ENCODE measurements around the gene MGMT. TPM values are rescaled to one million over a fixed set of nuclear protein-coding genes. Genes with fewer than 3 reads are reported as not detected.

Gene MGMT
- total RNA-seq, 6 experiments from 2014 or later: 8.9 to 18.0 (median 10.0) TPM

GRCh38 chr10:129509155-129509554 is 42.1 kb downstream of the MGMT start:
- peaks cover 29% of the 10 kb centered on the region for H3K9me3 Mint-ChIP-seq
- no peak overlapping the region for H3K4me3 Mint-ChIP-seq
- peaks cover 19% of the 10 kb centered on the region for H3K36me3 Mint-ChIP-seq (ENCODE audit: low read depth)
- no peak for TF ChIP-seq CTCF (IDR thresholded peaks at IDR 0.05)
- no peak overlapping the region for H3K27ac Mint-ChIP-seq
- peaks cover 10% of the 10 kb centered on the region for H3K4me1 Mint-ChIP-seq (ENCODE audit: low read depth)
- no peaks in the 10 kb centered on the region for H3K27me3 Mint-ChIP-seq (ENCODE audit: insufficient read depth)
- no peak for DNase-seq

GRCh38 chr10:129509835-129510234 is 42.8 kb downstream of the MGMT start:
- no peaks in the 10 kb centered on the region; the same call in 1 of the 2 replicates for H3K27me3 Mint-ChIP-seq (ENCODE audit: insufficient read depth)
- no peak for DNase-seq
- peaks cover 29% of the 10 kb centered on the region for H3K9me3 Mint-ChIP-seq
- H3K4me1 Mint-ChIP-seq (ENCODE audit: low read depth): peaks cover 10% of the 10 kb centered on the region
- no peak overlapping the region for H3K27ac Mint-ChIP-seq
- no peak for TF ChIP-seq CTCF (IDR thresholded peaks at IDR 0.05)
- H3K36me3 Mint-ChIP-seq (ENCODE audit: low read depth): peaks cover 19% of the 10 kb centered on the region
- H3K4me3 Mint-ChIP-seq: no peak overlapping the region

DNA sequence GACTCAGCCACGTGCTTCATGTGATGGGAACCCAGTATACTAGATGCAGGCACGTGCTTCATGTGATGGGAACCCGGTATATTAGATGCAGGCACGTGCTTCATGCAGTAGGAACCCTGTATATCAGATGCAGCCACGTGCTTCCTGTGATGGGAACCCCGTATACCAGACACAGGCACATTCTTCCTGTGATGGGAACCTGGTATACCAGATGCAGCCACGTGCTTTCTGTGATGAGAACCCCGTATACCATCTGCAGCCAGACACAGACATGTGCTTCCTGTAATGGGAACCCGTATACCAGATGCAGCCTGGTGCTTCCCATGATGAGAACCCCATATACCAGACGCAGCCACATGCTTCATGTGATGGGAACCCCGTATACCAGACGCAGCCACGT is 44.0 kb downstream of the MGMT start:
- Mint-ChIP-seq H3K27me3 (ENCODE audit: insufficient read depth) (no peaks in the 10 kb centered on the region; the same call in 1 of the 2 replicates), H3K4me1 (ENCODE audit: low read depth) (peaks cover 9% of the 10 kb centered on the region), H3K27ac (no peak overlapping the region), H3K4me3 (no peak overlapping the region), H3K9me3 (peaks cover 30% of the 10 kb centered on the region), H3K36me3 (ENCODE audit: low read depth) (peaks cover 19% of the 10 kb centered on the region)
- no peak for TF ChIP-seq CTCF (IDR thresholded peaks at IDR 0.05)
- DNase-seq: no peak

GRCh38 chr10:129511758-129512157 is 44.7 kb downstream of the MGMT start:
- no peak for TF ChIP-seq CTCF (IDR thresholded peaks at IDR 0.05)
- no peak overlapping the region for H3K27ac Mint-ChIP-seq
- no peak for DNase-seq
- peaks cover 14% of the 10 kb centered on the region for H3K36me3 Mint-ChIP-seq (ENCODE audit: low read depth)
- peaks cover 2% of the 10 kb centered on the region for H3K4me1 Mint-ChIP-seq (ENCODE audit: low read depth)
- H3K9me3 Mint-ChIP-seq: peaks cover 27% of the 10 kb centered on the region
- no peak overlapping the region for H3K4me3 Mint-ChIP-seq
- no peaks in the 10 kb centered on the region; the same call in 1 of the 2 replicates for H3K27me3 Mint-ChIP-seq (ENCODE audit: insufficient read depth)

DNA sequence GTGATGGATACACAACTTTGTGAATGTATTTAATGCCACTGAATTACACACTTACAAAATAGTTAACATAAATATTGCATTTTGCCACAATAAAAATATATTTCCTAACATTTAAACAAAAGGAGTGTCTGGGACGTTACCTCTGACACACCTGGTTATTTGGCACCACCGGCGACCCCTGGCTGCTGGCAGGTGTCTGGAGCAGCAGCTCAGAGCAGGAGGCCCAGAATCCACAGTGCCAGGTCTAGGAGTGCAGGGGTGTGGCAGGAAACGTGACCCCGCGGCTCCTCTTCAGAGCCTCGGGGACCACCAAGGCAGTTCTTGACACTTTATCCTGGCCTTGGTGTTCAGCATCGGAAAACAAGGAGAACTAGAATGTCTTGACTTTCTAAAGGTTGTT is 46.3 kb downstream of the MGMT start:
- no peak for TF ChIP-seq CTCF (IDR thresholded peaks at IDR 0.05)
- no peak for DNase-seq
- no peaks in the 10 kb centered on the region; the same call in 1 of the 2 replicates for H3K27me3 Mint-ChIP-seq (ENCODE audit: insufficient read depth)
- H3K4me1 Mint-ChIP-seq (ENCODE audit: low read depth): no peaks in the 10 kb centered on the region
- peaks cover 29% of the 10 kb centered on the region for H3K9me3 Mint-ChIP-seq
- H3K4me3 Mint-ChIP-seq: no peak overlapping the region
- peaks cover 3% of the 10 kb centered on the region; the same call in 1 of the 2 replicates for H3K36me3 Mint-ChIP-seq (ENCODE audit: low read depth)
- no peak overlapping the region for H3K27ac Mint-ChIP-seq

All from HFFc6 (cell line).